Measurements from ENCODE around the gene ABCA9. TPM values are rescaled to one million over a fixed set of nuclear protein-coding genes. Genes with fewer than 3 reads are reported as not detected.

The ABCA9 gene, protein sequence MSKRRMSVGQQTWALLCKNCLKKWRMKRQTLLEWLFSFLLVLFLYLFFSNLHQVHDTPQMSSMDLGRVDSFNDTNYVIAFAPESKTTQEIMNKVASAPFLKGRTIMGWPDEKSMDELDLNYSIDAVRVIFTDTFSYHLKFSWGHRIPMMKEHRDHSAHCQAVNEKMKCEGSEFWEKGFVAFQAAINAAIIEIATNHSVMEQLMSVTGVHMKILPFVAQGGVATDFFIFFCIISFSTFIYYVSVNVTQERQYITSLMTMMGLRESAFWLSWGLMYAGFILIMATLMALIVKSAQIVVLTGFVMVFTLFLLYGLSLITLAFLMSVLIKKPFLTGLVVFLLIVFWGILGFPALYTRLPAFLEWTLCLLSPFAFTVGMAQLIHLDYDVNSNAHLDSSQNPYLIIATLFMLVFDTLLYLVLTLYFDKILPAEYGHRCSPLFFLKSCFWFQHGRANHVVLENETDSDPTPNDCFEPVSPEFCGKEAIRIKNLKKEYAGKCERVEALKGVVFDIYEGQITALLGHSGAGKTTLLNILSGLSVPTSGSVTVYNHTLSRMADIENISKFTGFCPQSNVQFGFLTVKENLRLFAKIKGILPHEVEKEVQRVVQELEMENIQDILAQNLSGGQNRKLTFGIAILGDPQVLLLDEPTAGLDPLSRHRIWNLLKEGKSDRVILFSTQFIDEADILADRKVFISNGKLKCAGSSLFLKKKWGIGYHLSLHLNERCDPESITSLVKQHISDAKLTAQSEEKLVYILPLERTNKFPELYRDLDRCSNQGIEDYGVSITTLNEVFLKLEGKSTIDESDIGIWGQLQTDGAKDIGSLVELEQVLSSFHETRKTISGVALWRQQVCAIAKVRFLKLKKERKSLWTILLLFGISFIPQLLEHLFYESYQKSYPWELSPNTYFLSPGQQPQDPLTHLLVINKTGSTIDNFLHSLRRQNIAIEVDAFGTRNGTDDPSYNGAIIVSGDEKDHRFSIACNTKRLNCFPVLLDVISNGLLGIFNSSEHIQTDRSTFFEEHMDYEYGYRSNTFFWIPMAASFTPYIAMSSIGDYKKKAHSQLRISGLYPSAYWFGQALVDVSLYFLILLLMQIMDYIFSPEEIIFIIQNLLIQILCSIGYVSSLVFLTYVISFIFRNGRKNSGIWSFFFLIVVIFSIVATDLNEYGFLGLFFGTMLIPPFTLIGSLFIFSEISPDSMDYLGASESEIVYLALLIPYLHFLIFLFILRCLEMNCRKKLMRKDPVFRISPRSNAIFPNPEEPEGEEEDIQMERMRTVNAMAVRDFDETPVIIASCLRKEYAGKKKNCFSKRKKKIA (N-terminal part only)
- polyA plus RNA-seq (2012; ENCODE audit: insufficient read depth, insufficient read length, low read depth): 0.09 TPM

DNA sequence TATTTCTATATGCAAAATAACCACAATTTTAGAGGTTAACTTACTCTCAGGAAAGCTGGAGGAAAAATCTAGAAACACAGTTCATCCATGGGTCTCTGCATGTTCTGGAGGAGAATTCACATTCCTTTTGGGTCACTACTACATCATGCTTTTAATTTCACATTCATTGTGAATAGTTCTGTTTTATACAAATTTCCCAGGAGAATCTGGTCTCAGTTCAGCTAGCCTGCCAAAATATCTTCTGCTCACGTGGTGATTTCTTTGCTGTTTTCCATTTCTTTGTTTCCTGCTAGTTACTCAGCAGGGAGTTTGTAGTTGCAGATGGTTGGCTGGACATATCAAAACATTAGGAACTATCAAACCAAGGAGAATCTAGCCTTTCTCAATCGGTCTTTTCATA is at the start of gene ABCA9:
Gene ABCA9 (minus strand): TSS at position 106 of the 400 bp plus-strand sequence. CDS start 9,801 bp downstream, outside the sequence.
- H3K4me3 ChIP-seq (ENCODE audit: low read depth, low read length): no peak within 1 kb of the TSS
- H3K9me3 ChIP-seq: no peaks in the 10 kb centered on the region
- H3K4me1 ChIP-seq: no peaks in the 10 kb centered on the region
- H3K27me3 ChIP-seq: no peaks in the 10 kb centered on the region
- TF ChIP-seq CTCF (IDR thresholded peaks at IDR 0.05; ENCODE audit: low read depth, low read length): no peak
- no peaks in the 10 kb centered on the region for H3K36me3 ChIP-seq
- no peak for DNase-seq

GRCh38 chr17:69105907-69106730 is 45.4 kb upstream of the ABCA9 start:
- Histone ChIP-seq H3K4me3 (ENCODE audit: low read depth, low read length) (no peak overlapping the region), H3K27me3 (no peaks in the 10 kb centered on the region), H3K36me3 (no peaks in the 10 kb centered on the region), H3K4me1 (no peaks in the 10 kb centered on the region), H3K9me3 (no peaks in the 10 kb centered on the region)
- no peak for TF ChIP-seq CTCF (IDR thresholded peaks at IDR 0.05; ENCODE audit: low read depth, low read length)
- no peak for DNase-seq

- no peak for DNase-seq
- TF ChIP-seq CTCF (IDR thresholded peaks at IDR 0.05; ENCODE audit: low read depth, low read length): no peak
- Histone ChIP-seq H3K4me3 (ENCODE audit: low read depth, low read length) (no peak overlapping the region), H3K9me3 (no peaks in the 10 kb centered on the region), H3K27me3 (no peaks in the 10 kb centered on the region), H3K4me1 (no peaks in the 10 kb centered on the region), H3K36me3 (no peaks in the 10 kb centered on the region)
These were observed 43.0 kb upstream of the ABCA9 start for GRCh38 chr17:69103557-69104233.

DNA sequence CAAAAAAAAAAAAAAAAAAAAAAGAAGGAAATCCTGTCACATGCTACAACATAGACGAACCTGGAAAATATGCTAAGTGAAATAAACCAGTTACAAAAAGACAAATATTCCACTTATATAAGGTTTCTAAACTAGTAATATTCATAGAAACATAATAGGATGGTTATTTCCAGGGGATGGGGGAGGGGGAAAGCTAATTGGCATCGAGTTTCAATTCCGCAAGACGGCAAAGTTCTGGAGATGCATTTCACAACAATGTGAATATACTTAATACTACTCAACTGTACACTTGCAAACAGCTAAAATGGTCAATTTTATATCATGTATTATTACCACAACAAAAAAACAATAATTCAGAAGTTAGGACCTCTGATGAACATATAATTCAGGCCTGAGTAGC is 37.9 kb upstream of the ABCA9 start:
- Histone ChIP-seq H3K36me3 (no peaks in the 10 kb centered on the region), H3K4me3 (ENCODE audit: low read depth, low read length) (no peak overlapping the region), H3K4me1 (no peaks in the 10 kb centered on the region), H3K9me3 (no peaks in the 10 kb centered on the region), H3K27me3 (no peaks in the 10 kb centered on the region)
- DNase-seq: no peak
- no peak for TF ChIP-seq CTCF (IDR thresholded peaks at IDR 0.05; ENCODE audit: low read depth, low read length)

GRCh38 chr17:69096541-69096940 is 35.8 kb upstream of the ABCA9 start:
- Histone ChIP-seq H3K36me3 (no peaks in the 10 kb centered on the region), H3K4me3 (ENCODE audit: low read depth, low read length) (no peak overlapping the region), H3K27me3 (no peaks in the 10 kb centered on the region), H3K9me3 (no peaks in the 10 kb centered on the region), H3K4me1 (no peaks in the 10 kb centered on the region)
- DNase-seq: no peak
- no peak for TF ChIP-seq CTCF (IDR thresholded peaks at IDR 0.05; ENCODE audit: low read depth, low read length)

All from BE2C (cell line).